Stimulated activated CD4-positive, alpha-beta T cell treated with anti-CD3 and anti-CD28 coated beads, Interleukin-15, amount 100 ng/mL, for 1 hour (primary cell): ENCODE results near the gene CENPP.
"Not testable (repeated sequence)": the region's sequence is repeated elsewhere in the genome, so short reads cannot be mapped to it uniquely, and the experiment has no call there.

ENCODE experiments used
- DNase-seq, 2 donors: peaks; one replicate each; pipeline ENCODE4 v3.0.0-alpha.2; 2020; ENCODE audit warnings: low read depth in 1 of 2, low spot score in 1 of 2

Gene CENPP

DNA sequence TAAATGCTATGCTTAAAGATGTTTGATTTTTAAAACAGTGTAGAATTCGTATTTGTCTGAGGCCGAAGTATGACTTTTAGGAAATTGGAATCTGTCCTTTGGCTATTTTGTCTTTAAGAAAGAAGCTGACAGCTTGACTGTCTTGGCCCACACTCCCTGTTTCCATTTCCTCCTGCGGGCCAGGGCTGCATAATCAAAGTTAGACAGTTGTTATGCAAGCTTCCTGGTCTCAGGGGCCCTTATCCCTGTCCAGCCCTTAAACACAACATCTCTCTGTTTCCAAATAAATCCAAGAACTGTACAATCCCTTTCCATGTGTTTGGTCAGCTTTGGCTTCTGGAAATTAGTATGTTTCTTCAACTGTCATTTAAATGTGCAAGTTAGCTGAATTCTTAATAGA, 264.6 kb downstream of the CENPP start:
- DNase-seq: no peak

DNA sequence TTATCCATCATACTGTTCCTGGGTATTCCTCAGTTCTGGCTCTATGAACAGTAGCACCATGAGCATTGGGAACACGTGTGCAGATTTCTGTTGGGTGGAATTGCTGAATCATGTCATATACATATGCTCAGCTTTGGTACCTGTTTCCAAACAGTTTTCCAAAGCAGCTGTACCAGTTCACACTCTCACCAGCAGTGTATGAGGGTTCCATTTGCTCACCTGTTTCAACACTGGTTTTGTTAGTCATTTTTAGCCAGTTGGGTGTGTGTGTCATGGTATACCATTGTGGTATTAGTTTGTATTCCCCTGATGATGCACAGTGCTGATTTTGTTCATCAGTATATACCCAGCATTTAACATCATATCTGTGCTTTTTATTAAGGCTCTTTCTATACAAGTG, 266.8 kb downstream of the CENPP start:
- DNase-seq: no peak

DNA sequence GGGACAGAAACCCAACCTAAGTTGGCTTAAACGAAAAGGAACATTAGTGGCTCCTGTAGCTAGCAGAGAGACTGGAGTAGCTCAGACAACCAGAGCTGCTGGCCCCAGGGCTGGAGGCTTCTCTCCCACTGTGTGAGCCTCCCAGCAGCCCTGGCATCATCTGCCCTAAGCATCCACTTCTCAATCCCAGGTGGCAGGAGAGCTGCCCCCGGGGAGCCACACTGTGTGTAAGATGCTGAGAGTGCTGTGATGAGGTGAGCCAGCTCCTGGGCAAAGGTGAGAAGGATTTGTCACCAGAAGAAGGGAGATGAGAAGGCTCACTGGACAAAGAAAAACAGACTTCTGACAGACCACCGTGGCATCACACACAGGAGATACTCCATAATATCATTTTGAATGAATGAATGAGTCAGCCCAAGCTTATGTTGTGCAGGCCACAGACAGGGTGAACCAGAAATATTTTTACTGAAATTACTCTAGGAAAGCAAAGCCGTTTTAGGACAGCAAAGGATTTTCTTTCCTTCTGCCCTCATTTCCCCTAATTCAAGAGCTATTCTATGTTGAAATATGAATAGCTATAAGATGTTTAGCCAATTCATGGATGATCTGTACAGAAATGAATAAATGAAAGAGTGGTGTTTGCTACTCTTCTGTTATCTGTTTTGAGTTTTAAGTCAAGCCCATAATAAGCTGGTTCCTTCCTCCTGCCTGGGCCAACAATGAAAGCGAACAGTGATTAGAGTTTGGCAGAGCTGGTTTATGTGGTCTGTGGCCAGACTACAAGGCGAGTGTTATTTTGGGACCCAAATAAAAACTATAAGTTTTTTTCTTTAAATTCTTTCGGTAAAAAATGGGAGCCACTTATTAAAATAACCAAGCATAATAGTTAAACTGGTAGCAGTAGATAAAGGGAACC, 267.5 kb downstream of the CENPP start:
- no peak for DNase-seq

DNA sequence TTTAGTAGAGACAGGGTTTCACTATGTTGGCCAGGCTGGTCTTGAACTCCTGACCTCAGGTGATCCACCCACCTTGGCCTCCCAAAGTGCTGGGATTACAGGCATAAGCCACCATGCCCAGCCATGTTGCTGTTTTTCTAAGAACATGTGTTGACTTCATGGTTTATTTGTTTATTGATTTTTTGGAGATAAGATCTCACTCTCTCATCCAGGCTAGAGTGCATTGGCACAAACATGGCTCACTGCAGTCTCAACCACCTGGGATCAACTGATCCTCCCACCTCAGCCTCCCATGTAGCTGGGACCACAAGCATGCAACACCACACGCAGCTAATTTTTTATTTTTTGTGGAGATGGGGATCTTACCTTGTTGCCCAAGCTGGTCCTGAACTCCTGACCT, 269.3 kb downstream of the CENPP start:
- not testable (repeated sequence) for DNase-seq

DNA sequence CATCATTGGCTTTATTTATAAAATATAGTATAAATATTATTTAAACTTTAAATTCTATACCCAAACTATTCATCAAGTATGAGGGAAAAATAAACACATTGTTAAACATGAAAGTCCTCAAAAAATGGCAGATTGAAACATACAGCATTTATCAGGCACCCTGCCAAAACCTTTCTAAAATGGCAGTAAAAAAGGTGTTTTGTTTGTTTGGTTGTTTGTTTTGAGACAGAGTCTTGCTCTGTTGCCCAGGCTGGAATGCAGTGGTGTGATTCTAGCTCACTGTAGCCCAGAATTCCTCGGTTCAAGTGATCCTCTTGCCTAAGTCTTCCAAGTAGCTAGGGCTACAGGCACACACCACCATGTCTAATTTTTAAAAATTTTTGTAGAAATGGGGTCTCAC, 270.2 kb downstream of the CENPP start:
- DNase-seq: no peak

DNA sequence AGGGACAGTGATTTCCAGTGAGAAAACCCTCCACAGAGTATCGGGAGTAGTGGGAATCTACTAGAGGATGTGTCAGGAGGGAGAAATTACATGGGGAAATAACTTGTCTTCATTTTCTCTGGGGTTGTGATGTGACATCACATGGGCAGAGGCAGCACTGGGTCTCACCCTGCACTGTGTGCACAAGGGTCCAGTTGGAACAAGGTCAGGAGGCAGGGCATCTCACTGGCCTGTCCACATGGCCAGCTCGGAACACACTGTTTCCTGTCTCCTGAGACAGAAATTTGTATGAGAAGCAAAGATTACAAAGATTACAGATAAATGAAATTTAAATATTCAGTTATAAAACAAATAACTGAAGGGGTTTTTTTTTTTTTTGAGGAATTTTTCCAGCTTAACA, 272.6 kb downstream of the CENPP start:
- no peak for DNase-seq

DNA sequence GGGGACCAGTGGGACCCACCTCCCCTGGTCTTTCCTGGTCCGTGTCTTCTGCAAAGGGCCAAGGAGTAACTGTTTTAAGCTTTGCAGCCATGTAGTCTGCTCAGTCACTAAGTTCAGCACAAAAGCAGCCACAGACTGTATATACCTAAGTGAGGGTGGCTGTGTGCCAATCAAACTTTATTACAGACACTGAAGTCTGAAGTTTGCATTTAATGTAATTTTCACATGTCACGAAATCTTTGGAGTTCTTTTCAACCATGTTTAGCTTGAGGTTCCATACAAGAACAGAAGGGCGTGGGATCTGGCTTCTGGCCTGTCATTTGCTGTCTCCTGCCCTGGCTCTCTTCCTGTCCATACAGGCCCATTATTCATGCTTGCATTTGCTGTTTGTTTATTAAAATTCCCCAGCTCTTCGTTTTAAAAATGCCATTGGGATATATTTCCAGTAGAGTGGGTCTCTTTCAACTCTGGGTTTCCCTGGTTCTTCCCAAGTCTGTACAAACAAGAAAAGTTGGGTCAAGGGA, 274.2 kb downstream of the CENPP start:
- no peak for DNase-seq

DNA sequence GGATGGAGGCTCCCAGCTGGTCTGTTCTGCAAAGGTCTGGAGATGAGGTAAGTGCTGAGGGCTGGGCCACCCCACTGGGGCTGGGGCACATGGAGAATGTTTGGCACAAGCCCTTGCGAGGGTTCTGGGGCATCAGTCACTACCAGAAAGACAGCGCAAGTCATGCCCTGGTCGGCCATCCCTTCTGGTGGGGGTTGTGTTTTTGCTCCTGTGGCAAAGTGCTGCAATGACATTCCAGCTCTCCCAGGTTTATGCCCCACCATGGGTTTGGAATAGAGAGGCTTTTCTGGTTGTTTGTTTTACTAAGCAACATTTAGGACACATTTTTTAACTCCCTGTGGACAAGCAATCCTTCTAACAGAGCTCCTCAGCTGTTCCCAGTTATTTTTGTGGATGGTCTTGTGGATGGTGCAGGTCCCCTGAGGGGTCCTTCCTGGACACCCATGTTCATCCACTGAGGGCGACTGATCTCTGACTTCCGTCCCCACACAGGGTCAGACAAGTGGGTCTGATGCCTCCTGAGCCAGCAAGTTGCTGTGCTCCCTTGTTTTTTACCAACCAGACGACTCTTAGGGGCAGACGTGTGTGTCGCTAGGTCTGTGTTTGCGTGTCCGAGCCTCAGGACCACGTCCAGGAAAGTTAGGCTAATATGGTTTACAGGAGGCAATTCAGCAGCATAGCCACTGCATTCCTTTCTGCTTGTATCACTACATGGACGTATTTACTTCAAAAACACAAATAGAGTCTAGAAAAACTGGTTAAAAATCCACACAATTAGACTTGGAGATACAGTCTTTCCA, 274.9 kb downstream of the CENPP start:
- no peak for DNase-seq

DNA sequence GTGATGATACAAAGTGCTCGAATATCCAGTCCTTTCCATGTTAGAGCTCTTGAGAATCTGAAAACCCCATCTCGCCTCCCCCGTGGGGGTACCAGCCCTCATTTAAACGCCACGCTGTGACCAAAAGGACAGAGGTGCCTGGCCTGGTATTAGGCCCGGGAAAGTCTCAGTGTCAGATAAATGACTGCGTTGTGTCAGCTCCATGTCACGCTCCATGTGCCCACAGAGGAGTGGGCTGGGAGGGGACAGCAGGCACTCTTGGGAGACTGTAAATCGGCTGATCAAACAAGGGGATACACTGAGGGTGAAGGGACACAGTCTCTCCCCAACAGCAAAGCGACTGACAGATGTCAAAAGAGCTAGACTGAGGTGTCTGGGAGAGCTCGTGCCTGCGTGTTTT, 275.7 kb downstream of the CENPP start:
- no peak for DNase-seq

DNA sequence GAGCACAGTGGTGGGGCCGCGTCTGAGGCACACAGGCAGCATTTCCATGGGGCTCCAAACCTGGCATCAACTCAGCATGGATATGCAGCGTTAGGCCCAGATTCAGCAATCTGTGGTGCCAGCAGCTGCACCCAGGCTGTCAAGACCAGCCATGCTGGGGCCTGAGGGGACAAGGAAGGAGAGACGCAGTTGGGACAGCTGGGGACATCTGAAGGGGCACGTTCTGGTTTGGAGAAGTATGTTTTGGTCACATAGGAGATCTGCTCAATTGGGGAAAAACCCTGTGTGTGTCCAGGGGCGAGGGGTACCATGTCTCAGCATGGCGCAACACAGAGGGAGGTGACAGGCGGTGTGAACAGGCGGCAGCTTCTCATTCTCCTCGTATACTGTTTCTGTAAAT, 276.7 kb downstream of the CENPP start:
- DNase-seq: no peak

DNA sequence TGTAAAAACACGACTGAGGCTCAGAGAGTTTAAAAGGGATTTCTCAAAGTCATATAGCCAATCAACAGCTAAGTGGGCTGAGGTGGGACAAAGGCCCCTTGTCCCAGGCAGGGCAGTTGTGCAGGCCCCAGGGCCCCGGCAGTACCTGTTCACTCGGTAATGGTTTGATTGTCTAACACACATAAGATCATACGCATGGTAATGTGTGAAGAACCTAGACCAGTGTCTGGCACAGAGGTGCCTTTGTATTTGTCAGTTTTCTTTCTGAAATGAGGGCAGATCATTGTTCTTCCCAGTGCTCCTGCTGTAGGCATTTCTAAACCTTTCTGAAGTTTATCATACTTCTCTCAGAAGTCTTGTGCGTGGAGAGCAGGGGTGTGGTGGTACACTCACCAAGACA, 277.3 kb downstream of the CENPP start:
- no peak for DNase-seq

DNA sequence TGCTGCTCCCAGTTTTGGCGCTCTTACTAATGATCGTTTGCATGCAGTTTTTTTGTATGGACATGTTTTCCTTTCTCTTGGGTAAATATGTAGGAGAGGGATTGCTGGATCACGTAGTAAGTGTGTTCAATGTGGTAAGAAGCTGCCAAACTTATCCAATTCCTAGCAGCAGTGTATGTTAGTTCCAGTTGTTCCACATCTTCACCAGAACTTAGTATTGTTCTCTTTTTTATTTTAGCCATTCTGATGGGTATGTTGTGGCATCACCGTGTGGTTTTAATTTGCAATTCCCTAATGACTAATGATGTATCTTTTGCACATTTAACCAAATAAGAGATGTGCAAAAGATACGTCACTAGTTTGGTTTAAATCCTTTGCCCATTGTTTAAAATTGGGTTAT, 278.2 kb downstream of the CENPP start:
- DNase-seq: no peak

DNA sequence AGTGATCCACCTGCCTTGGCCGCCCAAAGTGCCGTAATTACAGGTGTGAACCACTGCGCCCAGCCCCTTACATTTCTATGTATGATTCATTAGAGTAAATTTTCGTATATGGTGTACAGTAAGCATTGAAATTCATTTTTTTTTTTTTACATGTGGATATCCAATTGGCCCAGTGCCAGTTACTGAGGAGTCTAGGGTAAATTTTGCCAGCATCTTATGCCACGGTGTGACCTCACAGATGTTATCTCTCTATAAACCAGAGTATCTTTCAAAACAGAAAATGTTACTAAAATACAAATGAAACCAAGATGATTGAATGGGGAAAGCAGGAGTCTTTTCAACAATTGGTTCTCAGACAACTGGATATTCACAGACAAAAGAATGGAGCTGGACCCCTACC, 279.5 kb downstream of the CENPP start:
- DNase-seq: no peak

DNA sequence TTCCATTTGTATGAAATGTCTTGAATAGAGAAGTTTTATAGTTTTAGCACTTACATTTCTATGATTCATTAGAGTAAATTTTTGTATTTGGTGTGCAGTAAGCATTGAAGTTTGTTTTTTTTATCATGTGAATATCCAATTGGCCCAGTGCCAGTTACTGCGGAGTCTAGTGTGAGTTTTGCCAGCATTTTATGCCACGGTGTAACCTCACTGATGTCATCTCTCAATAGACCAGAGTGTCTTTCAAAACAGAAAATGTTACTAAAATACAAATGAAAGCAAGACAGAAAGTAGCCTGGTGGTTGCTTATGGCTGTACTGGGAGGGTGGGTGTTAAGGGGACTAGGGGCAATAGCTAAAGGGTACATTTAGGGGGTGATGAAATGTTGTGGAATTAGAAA, 281.3 kb downstream of the CENPP start:
- no peak for DNase-seq

DNA sequence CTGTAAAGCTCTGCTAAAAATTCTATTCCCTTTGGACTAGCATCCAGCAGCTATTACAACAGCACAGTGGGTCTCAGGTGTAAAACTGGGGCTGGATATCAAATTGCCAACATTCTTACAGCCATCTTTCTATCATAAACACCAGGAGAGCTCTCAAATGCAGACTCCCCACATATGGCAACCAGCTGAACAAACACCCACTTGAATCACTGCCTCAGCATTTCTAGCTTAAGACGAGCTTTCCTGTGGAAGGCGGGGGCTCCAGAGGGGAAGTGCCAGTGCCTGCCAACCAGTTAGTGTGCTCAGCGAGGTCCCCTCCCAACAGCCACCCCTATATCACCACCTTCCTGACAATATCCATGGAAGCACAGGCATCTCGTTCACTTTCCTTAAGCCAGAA, 282.0 kb downstream of the CENPP start:
- no peak for DNase-seq

DNA sequence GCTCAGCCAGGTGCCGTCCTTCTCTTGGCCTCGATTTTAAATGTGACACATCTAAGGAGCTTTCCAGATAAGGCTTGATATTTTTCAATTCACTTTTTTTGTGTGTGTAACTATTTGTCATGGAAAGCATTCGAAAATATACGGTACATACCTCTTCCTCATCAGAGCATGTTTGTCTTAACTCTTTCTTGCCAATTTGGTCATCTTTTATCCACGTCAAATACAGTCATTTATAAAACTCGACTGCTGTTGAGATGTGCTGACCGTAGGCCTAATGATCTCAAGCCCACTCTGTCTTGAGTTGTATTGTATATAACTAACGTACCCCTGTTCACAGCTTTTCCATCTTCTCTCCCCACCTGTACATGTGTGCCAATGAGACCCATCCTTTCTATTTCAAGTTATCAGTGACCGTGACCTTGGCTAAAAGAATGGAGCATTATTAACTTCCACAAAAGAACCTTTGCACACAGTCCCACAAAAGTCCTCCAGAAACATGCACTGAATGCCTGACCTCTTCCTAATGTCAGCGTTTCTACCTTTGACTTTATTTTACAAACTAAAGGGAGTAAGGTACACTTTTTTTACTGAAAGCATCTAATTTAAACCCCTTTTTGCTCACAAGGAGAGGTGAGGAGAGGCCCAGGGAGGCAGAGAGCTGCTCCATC, 282.6 kb downstream of the CENPP start:
- no peak for DNase-seq

DNA sequence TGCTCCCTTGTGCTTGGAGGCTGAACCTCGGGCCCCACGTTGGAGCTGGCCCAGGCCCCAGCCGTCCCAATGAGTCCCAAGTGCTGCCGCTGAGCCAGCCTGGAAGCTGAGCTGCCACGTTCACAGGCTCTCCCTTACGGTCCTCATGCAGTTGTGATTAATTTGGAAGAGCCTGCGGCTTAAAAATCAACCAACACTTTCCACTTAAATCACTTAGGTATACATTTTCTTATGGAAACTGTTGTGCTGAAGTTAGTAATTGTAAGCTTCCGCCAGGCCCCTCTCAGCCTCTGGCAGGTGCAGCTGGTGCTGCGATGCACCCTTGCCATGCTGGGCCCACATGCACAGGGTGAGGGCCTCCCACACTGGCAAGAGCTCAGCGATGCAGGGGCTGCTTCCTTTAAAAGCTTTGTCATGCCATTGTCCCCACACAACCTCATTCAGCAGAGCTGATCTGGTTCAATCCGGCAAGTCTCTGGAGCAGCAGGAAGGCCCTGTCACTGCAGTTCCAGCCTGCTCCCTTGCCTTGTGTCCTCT, 283.2 kb downstream of the CENPP start:
- DNase-seq: no peak

DNA sequence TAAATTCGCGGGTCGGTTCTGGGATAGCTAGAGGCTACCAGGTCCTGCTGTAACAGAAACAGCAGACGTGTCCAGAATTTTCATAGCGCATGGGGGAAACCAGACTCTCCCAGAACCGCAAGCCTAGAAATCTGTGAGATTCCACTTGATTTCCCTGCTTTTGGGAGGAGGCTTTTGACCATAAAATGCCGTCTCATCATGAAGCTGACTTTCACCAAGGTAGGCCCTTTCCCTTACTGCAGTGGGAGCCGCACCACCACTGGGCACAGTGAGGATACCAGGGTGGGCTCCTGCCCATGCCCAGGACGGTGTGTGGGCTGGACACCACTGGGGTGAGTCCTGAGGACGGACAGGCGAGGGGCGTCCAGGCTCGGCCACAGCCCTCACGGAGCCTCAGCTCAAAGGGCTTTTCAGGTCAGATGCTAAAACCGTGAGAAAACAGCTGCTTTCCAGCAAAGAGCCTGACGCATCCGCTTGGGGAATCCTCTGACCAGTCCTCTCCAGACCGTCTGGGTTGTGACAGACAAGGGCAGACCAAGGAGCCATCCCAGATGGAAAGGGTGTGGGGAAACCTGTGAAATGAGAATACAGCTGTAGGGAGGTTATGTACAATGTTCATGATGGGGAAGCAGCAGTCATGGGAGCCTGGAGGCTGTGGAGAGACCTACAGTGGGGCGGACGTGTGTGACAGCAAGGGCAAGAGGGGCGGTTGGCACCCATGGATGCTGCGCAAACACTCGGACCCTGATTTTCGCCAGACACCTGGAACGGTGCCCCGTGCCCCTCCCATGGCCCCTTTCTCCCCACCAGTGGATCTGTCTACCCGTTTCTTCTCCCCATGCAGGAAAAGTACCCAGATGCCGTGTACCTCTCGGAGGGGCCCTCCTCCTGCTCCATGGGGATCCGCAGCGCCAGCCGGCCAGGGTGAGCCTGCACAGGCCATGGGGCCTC, 285.0 kb downstream of the CENPP start:
- no peak for DNase-seq

DNA sequence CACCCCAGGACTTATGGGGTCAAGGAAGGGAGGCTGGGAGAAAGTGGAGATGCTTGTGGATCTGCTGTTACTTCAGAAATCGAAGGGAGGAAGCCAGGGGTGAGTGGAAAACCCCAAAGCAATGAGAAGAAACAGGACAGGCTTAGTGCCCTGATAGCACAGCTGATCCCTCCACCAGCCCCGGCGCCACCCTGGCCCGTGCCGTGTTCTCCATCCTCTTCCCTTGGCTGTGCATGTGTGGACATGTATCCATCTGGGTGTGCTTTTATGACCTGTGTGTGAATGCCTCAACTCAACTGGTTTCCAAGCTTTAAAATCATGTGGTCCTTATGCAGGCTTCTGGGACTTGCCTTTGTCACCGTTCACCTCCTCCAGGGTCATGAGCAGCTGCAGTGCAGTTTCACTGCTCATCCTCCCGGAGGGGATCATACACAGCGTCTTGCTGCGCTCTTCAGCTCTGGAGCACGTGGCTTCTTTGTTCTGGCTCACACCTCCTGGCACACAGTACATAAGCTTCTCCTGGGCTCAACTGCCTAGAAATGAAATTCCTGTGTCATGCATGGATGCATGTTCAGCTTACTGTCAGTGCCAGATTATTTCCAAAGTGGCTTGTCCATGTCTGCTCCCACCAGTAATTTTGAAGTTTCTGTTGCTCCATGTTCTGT, 286.0 kb downstream of the CENPP start:
- DNase-seq: no peak

DNA sequence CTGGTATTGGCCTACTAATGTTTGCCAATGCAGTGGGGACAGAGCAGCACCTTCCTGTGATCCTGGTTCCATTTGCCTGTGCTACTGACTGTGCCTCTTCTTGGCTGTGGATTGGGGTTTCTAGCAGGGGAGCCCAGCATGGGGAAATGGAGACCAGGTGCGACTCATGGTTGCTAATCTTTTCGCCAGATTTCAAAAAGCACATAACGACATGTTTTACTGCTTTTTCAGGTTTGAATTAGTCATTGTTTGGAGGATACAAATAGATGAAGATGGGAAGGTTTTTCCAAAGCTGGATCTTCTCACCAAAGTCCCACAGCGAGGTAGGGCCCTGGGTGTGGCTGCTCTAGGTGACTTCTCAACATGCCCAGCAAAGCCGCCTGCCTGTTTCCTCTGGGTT, 286.5 kb downstream of the CENPP start:
- no peak for DNase-seq
